Adipose tissue (tissue), 3 donors: Measurements from ENCODE around the gene RFX2. TPM values are rescaled to one million over a fixed set of nuclear protein-coding genes. Genes with fewer than 3 reads are reported as not detected.
"Not testable (repeated sequence)": the region's sequence is repeated elsewhere in the genome, so short reads cannot be mapped to it uniquely, and the experiment has no call there.

ENCODE experiments used
- H3K27ac ChIP-seq: one replicate; pipeline ENCODE4 v1.5.1; 2013; ENCODE audit warnings: low read depth, low read length
- WGBS, 3 donors: extraction: QIAGEN DNeasy Blood & Tissue Kit; methylation state at CpG; one replicate each; pipeline ENCODE4 v1.1.7; 2013; 5-methylcytosine and 5-hydroxymethylcytosine counted together
- polyA plus RNA-seq, 3 donors: library from polyadenylated mRNA; stranded (reverse); fragments of 200-250 nt; gene quantifications; one replicate each; pipeline ENCODE4 v1.2.3, GENCODE V29; 2013
- donor health status: healthy with polysubstance abuse.
- donor health status: Bipolar disorder and iron deficiency.
- donor health status: healthy.

RFX2 gene
- polyA plus RNA-seq, 3 donors, result 1.6 to 21.5 (median 3.7) TPM

DNA sequence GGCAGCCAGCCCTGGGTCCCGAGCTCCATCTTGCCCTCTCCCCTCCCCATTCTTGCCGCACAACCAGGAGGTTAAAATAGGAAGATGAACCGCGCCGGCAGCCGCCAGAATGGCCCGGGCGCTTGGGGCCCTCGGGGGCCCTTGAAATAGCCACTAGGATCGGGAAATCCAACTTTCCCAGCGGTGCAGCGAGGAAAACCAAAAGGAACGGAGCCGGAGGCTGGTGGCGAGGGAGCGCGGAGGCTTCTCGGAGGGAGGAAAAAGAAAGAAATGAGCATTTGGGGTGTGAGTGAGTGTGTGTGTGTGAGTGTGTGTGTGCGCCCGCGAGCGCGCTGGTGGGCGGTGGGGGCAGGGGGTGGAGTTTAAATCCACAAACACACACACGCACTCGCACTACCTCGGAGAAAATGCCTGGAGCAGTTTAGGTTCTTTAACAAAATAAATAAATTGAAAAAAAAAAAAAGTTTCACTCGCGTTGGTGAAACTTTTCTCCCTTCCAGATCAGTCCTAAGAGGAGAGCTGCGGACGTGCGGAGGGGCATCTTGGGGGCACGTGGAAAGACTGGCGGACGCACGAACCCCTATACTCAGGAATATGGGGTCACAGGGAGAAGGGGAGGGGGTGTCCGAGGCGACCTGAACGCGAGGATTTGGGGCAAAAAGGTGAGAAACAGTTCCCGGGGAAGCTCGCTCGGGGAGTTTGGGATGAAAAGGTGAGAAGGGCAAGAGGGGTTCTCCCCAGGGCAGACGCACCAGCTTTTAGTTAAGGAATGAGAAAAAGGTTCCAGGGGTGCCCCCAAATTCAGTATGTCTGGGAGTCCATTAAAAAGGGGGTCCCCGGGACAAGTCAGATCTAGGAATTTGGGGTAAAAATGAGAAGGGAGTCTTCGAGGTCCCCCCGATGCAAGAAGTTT is 1.3 kb downstream of the RFX2 start:
- WGBS, 3 donors, result 1 to 2% (median 1%) methylated on average over 46 to 47 of the region's 47 CpGs
- H3K27ac ChIP-seq, result no peak overlapping the region

- WGBS, 3 donors, result 91 to 95% (median 94%) methylated on average over 15 of the region's 15 CpGs
- not testable (repeated sequence) for H3K27ac ChIP-seq
These were observed 3.5 kb downstream of the RFX2 start for GRCh38 chr19:6106643-6107294.

DNA sequence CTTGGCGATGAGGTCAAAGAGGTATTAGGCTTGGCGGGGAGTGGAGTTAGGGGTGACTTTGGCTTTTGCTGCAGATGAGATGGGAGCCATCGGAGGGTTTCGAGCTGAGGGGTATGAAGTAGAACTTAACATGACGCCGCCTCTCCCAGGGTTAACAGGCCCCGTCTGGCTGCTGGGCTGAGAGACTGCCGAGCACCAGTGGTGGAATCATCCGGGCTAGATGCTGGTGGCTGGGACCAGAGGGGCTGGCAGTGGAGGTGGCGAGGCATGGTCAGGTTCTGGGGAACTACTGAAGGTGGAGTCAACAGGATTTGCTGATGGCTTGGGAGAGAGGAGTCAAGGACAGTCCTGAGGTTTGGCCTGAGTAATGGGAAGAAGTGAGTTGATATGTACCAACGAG is 4.9 kb downstream of the RFX2 start:
- 93 to 97% (median 95%) methylated on average over 11 of the region's 11 CpGs for WGBS, 3 donors

GRCh38 chr19:6103894-6104293 is 6.4 kb downstream of the RFX2 start:
- no peak overlapping the region for H3K27ac ChIP-seq
- 40 to 75% (median 70%) methylated on average over 4 of the region's 4 CpGs for whole genome bisulfite sequencing, 3 donors

More for the DNA sequence above, 4.9 kb downstream of the RFX2 start:
- no peak overlapping the region for H3K27ac ChIP-seq

- no peak overlapping the region for H3K27ac ChIP-seq
- WGBS, 3 donors, result 21 to 56% (median 36%) methylated on average over 3 of the region's 3 CpGs
These were observed 7.1 kb downstream of the RFX2 start for GRCh38 chr19:6103217-6103644.

GRCh38 chr19:6101991-6102390 is 8.3 kb downstream of the RFX2 start:
- 78 to 95% (median 80%) methylated on average over 3 of the region's 3 CpGs for WGBS, 3 donors
- no peak overlapping the region for H3K27ac ChIP-seq

DNA sequence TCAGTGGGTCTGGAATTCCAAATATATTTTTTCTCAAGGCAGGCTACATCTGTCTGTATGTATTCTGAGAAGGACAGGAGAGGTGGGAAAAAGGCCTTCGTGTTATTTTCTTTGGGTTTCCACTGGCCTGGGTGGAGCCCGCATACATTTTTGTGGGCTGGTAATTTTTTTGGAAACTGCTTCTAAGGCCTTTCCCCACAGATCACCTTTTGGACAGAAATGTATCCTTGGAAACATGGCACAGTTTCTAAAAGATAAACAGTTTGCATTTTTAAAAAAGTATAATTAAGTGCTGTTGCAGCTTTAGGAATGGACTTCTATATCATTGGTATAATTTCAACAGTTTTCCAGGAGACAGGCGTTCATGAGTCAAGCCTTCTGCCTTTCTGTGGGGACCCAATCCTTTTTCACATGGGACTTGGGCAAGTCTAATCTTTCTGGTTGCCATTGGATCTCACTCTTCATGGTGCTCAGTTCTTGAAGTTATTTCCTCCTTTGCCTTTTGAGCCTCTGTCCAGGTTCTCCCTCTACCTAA is 8.9 kb downstream of the RFX2 start:
- WGBS, 3 donors, result 79 to 94% (median 90%) methylated on average over 3 of the region's 3 CpGs
- no peak overlapping the region for H3K27ac ChIP-seq

DNA sequence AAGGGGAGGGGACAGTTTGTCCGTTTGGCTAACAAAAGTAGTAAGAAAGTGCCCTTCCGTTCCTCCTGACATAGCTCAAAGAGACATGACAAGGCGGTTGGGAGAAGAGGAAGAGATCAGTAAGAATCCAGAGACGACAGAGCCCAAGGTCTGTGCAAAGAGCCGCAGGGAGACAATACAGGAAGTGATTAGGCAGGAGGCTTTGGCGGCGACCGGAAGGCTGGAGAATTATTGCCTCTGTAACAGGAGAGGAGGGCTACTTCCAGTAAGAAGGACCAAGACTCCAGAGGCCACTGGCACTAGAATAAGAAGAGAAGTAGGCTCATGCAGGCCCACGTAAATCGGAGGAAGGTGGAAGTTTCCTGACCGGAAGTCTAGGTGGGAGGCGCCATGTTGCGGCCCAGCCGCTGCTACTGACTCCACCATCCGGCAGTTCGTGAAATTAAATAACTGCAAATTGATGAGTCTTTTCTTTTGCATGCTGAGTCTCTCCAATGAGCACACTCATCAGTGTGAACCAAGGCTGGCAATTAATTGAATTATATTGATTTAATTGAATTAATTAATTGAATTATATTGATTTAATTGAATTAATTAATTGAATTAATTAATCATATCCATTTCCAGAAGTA is 9.9 kb downstream of the RFX2 start:
- WGBS, 3 donors, result 38 to 68% (median 39%) methylated on average over 16 of the region's 16 CpGs
- peak overlapping the region; percentile 53 for H3K27ac ChIP-seq

DNA sequence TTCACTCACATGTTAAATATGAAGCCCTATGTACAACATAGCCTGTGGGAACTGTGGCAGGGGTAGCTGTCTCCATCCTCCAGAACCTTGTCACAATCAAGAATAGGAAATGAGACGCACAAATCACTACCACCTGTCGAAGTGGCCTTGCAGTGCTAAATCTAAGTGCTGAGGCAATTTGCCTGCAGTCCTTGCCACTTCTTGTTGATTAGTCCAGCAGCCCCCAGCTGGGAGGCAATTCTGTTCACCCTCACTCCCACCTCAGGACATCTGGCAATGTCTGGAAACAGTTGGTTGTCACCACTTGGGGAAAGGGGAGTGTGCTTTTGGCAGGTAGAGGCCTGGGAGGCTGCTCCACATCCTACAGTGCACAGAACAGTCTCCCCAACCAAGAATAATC is 10.7 kb downstream of the RFX2 start:
- no peak overlapping the region for H3K27ac ChIP-seq
- WGBS, 3 donors, result 65 to 74% (median 70%) methylated on average over 2 of the region's 2 CpGs

- WGBS, 3 donors, result 56 to 76% (median 66%) methylated on average over 4 of the region's 4 CpGs
These were observed 11.3 kb downstream of the RFX2 start for GRCh38 chr19:6099033-6099432.

DNA sequence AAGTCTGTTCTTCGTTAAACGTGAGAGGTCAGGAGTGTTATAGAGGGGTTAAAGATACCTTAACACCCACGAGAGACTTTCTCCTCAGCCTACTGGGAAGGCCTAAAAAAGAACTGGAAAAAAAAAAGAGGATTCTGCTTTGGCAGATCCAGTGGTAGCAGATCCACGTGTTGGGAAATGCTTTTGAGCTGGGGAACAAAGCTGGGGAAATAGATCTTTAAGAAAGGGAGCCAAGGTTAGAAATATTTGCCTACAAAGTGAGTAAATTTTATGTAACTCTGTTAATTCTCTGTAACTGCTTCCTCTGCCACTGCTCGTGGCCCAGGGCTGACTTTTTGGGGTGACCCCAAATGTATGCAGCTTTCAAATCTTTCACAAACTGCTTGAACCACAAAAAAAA is 11.7 kb downstream of the RFX2 start:
- 38 to 66% (median 46%) methylated on average over 5 of the region's 5 CpGs for WGBS, 3 donors
- H3K27ac ChIP-seq, result no peak overlapping the region

More at GRCh38 chr19:6099033-6099432, 11.3 kb downstream of the RFX2 start:
- no peak overlapping the region for H3K27ac ChIP-seq

GRCh38 chr19:6097911-6098310 is 12.4 kb downstream of the RFX2 start:
- no peak overlapping the region for H3K27ac ChIP-seq
- 86 to 90% (median 87%) methylated on average over 4 of the region's 4 CpGs for WGBS, 3 donors

- H3K27ac ChIP-seq, result no peak overlapping the region
- 72 to 90% (median 73%) methylated on average over 4 of the region's 4 CpGs for WGBS, 3 donors
These were observed 14.5 kb downstream of the RFX2 start for GRCh38 chr19:6095760-6096159.

- H3K27ac ChIP-seq, result no peak overlapping the region
- 38 to 54% (median 54%) methylated on average over 40 of the region's 40 CpGs for WGBS, 3 donors
These were observed 17.7 kb downstream of the RFX2 start for GRCh38 chr19:6092329-6093286.

DNA sequence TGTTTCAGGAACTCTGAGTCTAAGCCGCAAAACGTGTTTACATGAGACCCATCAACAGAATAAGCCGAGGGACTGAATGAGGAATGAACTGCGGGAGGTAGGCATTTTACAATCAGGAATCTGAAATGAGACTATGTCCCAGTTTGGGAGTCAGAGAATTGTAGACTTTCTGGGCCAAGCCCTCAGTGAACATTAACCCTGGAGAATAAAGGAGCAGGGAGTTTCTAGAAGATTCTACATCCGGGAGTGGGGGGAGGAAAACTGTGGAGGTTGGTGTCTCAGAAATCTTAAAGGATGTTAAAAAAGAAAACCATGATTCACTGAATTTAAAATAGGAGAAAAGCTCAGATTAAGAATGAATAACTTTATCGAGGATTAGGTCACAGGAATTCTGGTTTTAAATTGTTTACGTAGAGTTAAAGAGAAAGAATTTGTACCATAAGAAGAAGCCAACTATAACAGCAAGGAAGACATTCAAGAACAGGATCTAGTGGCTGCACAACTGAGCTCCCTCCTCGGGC is 18.5 kb downstream of the RFX2 start:
- no peak overlapping the region for H3K27ac ChIP-seq
- 37 to 51% (median 44%) methylated on average over 8 of the region's 8 CpGs for WGBS, 3 donors

DNA sequence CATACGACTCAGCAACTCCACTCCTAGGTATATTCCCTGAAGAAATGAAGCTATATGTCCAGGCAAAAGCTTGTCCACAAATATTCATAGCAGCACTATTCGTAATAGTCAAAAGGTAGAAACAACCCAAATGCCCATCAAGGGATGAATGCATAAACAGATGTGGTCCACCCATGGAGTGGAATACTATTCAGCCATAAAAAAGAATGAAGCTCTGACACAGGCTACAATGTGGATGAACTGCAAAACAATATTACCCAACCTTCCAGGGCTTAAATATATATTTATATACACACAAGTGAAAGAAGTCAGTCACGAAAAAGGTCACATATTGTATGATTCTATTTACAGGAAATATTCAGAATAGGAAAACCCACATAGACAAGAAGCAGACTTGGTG is 19.7 kb downstream of the RFX2 start:
- no peak overlapping the region for H3K27ac ChIP-seq
- WGBS, 3 donors, result 88 to 96% (median 91%) methylated on average over 3 of the region's 3 CpGs

GRCh38 chr19:6088602-6089049 is 21.7 kb downstream of the RFX2 start:
- WGBS, 3 donors, result 67 to 93% (median 72%) methylated on average over 3 of the region's 3 CpGs

More at GRCh38 chr19:6088602-6089049, 21.7 kb downstream of the RFX2 start:
- H3K27ac ChIP-seq, result no peak overlapping the region
